NCI-H1930 (cell line): Measurements from ENCODE around the gene BACE1-AS.
"Not testable (repeated sequence)": the region's sequence is repeated elsewhere in the genome, so short reads cannot be mapped to it uniquely, and the experiment has no call there.

Experiments used
- DNase-seq, 2 experiments: peaks; one replicate each; lab custom pipeline; 2025; lab: John Stamatoyannopoulos, UW

Gene BACE1-AS

DNA sequence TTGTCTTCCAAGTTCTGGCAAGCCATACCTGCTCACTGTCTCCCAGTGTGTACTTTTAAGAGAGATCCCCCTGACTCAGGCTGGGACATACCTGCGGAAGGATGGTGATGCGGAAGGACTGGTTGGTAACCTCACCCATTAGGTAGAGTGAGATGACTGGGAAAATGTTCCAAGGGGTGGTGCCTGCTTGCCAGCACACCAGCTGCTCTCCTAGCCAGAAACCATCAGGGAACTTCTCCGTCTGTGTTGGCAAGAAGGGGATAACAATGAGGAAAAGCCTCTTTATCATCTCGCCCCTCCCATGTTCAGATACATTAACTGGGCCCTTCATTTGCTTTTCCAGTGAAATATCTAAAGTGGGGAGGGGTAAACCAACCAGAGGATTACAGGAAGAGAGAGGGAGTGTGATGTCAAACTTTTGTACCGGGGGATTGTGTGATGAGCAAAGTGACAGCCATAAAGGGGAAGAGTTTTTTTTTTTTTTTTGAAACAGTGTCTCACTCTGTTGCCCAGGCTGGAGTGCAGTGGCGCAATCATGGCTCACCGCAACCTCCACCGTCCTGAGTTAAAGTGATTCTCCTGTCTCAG, at the start of gene BACE1-AS:
TSS of gene BACE1-AS (plus strand) at position 538 of the 588 bp plus-strand sequence.
- no peak for DNase-seq

DNA sequence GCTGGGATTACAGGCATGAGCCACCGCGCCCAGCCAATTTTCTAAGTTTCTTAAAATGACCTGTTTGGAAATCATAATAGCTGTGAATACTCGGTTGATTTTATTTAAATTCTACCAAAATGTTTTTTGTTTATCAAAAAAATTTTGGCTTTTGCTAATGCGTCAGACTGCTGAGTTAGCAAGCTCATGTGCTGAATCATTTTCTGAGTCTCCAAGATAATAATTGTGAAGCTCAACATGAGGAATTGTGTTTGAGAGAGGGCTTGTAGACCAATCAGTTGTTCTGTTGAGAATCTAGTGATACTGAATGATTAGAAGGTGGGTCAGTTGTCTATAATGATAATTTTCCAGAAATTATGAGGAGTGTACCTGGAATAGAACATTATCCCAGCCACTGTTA, 42.8 kb upstream of the BACE1-AS start:
- DNase-seq, result no peak

DNA sequence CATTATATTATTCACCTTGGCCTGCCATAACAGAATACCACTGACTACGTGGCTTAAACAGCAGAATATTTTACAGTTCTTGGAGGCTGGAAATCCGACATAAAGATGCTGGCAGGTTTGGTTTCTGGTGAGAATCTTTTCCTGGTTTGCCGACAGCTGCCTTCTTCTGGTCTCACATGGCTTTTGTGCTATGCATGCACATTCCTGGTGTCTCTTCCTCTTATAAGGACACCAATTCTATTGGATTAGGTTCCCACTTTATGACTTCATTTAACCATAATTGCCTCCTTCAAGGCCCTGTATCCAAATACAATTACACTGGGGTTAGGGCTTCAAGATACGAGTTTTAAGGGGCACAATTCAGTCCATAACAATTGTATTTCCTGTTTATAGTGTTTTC, 41.6 kb upstream of the BACE1-AS start:
- no peak for DNase-seq

DNA sequence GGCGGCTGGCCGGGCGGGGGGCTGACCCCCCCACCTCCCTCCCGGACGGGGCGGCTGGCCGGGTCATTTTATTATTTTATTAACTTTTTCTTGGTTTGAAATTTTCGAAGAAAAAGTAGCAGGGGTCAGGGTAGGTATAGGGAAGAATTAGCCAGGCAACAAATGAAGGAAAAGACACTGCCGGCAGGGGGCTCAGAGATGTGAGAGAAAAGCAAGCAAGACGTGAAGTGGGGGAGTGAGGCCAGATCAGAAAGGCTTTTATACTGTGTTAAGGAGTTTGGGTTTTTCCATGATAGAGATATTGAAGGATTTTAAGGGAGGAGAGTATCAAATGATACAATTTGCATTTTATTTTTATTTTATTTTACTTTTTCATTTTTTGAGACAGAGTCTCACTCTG, 39.6 kb upstream of the BACE1-AS start:
- no peak for DNase-seq

DNA sequence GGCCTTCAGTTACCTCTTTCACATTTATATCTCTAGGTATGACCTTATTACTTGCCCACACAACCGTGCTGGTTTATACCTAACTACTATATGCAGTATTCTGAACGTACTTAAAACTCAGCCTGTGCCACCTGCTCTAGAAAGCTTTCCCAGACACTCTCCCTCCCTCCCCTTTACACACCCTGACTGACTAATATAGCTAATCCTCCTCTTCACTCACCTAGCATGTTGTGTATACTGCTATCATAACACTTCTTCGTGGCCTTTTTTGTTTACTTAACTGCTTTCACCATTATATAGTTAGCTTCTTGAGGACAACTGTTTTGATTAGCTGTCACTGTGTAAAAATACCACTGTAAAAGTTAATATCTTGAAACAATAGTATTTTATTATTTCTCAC, 35.2 kb upstream of the BACE1-AS start:
- no peak for DNase-seq

DNA sequence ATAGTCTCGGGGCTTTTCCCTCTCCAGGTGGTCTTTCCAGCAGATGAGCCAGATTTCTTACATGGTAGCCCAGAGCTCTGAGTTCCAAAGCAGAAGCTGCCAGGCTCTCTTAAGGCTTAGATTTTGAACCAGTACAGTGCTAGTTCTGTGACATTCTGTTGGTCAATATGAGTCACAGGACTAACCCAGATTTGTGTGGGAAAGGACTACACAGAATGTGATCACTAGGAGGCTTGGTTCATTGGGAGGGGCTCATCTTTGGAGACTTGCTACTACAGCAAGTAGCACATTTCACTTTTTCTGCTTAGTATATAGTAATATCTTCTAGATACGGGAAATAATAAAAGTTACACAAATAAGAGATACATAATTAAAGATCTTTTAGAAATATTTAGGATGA, 34.6 kb upstream of the BACE1-AS start:
- no peak for DNase-seq

DNA sequence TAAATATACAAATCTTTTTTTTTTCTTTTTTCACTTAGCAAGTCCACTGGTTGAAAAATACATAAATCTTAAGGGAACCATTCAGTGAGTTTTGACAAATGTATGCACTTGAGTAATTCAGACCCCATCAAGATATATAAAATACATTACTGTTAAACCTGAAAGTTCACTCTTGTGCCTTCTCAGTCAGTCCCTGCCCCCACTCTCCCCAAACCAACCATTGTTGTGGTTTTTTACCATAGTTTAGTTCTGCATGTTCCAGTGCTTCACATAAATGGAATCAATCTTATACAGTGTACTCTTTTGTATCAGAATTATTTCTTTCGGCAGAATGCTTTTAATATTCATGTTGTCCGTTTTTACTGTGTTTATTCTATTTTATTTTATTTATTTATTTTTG, 32.6 kb upstream of the BACE1-AS start:
- no peak for DNase-seq

DNA sequence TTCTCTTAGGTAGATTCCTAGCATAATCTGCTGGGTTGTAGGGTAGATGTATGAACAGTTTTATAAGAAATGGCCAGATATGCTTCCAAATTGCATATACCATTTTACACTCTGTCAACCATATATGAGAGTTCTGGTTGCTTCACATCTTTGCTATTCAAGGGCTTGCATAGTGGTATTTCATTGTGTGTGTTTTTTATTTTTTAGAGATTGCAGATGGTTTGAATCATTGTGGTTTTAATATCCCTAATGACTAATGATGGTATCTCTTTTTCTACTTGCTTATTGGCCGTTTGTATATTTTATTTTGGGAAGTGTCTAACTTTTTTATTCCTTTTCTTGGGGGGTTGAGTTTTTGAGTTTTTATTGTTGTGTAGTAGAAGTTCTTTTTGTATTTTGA, 31.7 kb upstream of the BACE1-AS start:
- no peak for DNase-seq

DNA sequence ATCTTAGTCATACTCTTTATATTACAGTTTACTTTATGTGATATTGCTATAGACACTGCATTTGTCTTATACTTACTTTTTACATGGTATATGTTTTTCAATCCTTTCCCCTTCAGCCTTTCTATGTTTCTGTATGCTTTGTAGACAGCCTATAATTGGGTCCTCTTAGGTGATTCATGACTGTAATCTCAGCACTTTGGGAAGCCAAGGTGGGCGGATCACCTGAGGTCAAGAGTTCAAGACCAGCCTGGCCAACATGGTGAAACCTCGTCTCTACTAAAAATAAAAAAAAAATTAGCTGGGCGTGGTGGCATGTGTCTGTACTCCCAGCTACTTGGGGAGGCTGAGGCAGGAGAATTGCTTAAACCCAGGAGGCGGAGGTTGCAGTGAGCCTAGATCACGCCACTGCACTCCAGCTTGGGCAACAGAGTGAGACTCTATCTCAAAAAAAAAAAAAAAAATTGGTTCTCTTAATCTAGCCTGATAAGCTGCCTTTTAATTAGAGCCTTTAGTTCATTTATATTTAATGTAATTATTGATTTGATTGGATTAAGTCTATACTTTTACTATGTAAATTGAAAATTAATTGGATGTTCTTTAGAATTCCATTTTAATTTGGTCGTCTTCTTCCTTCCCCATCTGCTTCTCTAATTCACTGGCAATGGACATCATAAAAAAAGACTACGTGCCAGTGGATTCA, 26.4 kb upstream of the BACE1-AS start:
- DNase-seq, result not testable (repeated sequence)

DNA sequence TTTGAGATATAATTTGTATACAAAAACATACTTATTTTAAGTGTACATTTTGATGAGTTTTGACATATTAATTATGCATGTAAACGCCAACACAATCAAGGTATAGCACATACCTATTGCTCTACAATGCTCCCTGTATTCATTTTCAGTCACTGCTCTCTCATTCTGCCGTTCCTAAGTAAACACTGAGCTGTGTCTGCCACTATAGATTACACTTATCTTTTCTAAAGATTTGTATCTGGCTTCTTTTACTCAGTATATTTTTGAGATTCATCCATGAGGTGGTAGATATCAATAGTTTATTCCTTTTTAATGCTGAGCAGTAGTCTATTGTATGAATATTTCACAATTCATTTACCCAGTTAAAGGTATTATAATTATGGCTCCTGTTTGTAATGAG, 25.4 kb upstream of the BACE1-AS start:
- DNase-seq, result no peak

DNA sequence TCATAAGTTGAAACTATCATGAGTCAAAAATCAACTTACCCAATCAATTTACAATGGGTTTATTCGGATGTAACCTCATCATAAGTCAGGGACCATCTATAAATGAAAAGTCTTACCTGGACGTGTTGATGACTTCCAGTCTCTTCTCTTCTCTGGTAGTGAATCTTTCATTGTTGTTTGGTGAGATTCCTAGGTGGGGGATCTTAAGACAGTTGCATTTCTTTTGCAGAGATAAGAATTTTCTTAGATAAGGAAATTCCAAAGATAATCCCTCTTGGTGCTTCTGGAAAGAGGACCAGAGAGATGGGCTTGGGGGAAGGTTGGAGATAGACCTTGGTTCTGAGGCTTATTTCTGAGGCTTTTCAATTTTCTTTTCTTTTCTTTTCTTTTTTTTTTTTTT, 21.3 kb upstream of the BACE1-AS start:
- DNase-seq, result no peak

DNA sequence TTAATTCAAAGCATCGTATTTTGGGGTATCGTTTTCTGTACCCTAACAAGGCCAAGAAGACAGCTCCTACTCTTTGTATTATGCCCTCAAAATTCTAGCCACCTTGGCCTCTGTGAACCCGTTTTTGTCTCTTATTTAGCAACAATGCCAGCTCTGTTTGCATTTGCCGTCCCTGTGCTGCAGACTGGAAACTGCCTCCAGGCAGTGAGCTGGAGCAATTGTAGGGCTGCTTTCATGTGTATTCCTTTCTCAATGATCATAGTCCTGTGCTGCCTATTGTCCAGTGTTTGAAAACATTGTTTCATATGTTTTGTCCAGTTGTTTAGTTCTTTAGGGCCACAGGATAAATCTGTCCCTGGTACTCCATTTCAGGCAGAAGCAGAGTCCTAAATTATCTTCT, 19.9 kb upstream of the BACE1-AS start:
- DNase-seq, result no peak

DNA sequence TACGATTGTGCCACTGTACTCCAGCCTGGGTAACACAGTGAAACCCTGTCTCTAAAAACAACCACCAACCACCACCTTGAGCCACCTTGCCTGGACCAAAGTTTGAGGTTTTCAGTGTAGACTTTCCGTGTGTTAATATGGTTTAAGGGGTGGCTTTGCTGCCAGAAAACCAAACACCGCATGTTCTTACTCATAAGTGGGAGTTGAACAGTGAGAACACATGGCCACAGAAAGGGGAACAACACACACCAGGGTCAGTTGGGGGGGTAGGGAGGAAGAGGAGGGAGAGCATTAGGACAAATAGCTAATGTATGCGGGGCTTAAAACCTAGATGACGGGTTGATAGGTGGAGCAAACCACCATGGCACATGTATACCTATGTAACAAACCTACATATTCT, 19.0 kb upstream of the BACE1-AS start:
- DNase-seq, result not testable (repeated sequence)

DNA sequence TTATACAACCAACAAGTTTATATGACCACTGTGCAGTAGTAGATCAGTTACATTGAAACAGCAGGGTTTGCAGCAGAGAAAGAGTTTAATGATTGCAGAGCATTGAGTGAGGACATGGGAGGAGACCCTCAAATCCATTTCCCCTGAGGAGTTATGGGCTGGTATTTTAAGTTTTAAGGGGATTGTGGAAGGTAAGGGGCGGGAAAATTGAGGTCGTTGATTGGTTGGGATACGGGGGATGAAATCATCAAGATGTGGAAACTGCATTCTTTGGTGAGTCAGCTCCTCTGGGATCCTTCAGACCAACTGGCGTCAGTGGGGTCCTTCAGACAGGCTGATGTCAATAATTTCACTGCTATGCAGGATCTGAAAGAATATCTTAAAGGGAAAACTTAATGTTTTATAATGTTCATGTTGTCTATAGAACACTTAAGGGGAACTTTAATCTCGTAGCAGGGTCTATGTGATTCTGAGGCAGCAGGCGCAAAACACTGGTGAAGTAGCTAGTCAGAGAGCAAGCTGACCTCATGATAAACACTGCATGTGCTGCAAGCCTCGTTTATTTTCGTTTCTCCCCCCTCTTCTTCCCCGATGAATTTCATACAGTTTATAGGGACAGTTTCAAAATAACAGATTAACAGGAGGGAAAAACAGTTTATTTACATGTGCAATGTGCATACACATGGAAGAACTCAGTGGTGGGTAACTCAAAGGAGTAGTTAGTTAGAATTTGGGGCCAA, 17.4 kb upstream of the BACE1-AS start:
- no peak for DNase-seq

DNA sequence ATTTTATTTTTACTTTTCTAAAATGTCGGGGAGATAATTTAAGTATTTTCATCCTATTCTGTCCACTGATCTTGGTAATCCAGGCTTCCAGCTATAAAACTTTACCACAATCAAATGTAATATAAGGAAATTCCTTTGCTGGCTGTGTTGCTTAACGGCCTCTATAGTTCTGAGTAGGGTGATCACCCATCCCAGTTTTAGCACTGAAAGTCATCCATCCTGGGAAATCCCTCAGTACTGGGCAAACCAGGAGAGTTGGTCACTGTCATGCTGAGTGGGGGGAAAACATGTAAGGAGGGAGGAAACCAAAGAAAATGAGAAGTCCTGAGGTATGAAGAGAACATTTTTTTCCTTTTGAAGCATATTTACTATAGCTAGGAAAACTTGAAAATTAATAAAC, 12.8 kb upstream of the BACE1-AS start:
- no peak for DNase-seq

DNA sequence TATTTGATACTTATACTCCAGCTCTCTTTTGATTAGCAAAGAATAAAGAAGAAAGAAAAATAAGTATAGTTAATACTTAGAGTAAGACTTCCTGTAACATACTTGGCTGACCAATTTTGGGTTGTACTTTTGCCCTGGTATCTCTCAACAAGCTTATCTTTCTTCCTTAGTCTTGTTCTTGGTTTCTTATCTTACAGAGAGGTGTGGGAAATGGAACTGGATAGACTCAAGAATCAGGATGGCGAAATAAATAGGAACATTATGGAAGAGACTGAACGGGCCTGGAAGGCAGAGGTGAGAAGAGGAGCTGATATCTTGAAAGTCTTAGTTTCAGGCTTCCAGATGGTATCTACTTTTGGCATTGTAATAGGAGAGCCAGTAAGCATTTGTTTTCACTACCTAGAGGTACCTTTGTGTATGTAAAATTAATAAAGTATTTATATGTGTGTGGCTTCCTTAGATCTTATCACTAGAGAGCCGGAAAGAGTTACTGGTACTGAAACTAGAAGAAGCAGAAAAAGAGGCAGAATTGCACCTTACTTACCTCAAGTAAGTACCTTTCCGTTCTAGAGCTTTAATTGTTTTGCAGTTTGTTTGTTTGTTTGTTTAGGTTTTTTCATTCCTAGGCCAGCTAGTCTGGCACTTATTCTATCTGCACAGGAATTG, 11.3 kb upstream of the BACE1-AS start:
- no peak for DNase-seq

DNA sequence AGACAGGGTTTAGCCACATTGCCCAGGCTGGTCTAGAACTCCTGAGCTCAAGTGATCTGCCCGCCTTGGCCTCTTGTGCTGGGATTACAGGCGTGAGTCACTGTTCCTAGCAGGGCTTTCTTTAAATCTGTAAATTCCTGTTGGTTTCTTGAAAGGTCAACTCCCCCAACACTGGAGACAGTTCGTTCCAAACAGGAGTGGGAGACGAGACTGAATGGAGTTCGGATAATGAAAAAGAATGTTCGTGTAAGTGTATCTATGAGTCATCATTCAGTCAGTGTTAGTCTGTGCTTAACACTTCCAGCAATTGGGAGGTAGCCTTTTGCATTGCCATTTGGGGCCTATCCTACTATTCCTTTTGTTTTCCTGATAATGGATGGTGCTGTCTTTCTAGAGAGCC, 10.0 kb upstream of the BACE1-AS start:
- no peak for DNase-seq

DNA sequence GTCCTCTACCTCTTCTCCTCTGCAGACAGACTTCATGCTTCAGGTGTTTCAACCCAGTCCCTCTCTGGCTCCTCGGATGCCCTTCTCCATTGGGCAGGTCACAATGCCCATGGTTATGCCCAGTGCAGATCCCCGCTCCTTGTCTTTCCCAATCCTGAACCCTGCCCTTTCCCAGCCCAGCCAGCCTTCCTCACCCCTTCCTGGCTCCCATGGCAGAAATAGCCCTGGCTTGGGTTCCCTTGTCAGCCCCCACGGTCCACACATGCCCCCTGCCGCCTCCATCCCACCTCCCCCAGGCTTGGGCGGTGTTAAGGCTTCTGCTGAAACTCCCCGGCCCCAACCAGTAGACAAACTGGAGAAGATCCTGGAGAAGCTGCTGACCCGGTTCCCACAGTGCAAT, 9.3 kb upstream of the BACE1-AS start:
- DNase-seq, result no peak

DNA sequence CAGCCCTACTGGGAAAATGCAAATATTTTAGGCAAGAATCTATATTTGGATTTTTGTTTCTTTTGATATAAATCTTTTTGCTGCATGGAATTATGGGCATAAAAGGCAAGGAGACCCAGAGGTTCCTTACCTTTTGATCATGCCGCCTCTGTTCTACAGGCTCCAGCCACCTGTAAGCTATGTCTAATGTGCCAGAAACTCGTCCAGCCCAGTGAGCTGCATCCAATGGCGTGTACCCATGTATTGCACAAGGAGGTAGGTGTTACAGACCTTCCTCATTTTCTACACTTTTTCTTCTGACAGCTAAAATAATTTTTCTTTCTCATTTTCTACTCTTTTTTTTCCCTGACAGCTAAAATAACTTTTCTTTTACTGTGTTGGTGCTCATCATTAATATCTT, 8.2 kb upstream of the BACE1-AS start:
- no peak for DNase-seq

DNA sequence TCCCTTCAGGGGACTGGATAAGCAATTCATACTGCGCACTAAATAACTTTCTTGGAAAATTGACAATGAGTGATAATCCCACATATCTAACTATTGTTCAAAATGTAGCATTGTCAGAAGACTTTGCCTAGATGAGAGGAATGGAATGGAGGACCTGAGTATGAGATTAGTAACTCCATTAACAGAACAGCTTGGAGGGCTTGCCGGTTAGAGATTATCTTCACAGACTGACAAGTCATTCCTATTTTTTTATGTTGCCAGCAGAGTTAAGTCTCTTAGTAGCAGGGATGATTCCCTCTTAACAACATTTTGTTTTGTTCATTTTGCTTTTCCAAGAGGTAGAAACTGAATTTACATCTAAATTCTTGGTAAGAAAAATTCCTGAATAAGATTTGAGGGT, 7.1 kb upstream of the BACE1-AS start:
- DNase-seq, result no peak

DNA sequence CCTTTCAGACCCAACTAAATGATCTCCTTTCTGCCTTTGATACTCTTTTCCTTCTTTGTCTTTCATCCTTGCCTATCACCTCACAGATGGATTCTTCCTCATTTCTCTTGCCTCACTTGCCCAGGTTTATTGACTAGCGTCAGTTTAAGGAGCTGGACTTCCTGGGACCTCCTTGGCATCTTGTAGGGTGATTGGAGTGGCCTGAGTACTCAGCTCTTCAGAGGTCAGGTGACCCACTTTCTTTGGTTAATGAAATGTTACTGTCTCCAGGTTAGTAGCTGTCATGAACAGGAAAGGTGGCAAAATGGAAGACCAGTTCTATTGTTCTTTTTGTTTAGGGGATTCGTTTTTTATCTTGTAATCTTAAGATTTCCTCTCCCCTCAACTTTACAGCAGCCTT, 4.6 kb upstream of the BACE1-AS start:
- DNase-seq, result no peak

DNA sequence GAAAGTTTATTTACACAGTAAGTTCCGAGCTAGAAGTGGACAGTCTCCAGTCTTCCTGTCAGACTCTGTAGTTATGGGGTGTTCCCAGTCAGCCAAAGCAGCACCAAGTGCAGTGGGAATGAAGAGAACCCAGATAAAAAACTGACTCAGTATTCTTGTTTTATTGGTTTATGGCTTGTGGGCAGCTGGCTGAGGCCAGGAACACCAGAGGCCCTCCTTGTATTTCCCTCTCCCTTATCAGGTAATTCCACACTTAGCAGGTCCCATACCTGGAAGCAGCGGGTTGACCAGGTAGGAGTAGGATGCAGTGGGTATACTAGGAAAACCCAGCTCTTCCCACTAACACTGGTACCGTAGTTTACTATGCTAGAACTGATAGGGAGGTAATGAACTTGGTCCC, 3.5 kb upstream of the BACE1-AS start:
- DNase-seq, result no peak

DNA sequence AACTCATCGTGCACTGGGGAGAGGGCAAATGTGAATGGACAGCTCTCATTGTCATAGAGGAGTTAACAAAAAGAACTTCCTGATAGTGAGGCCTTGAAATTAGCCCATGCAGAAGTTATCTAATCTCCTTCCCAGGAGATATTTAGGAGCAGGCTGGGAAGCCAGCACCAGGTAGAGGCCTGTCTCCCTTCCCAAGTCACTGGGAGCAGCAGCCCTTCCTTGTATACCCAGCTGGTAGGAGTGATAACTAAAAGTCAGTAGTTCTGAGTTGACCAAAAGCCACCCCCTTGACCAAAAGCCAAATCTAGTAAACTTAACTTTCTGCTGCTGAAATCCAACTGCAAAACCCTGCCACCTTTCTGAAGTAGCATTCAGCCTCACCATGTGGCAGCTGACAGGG, 1.4 kb upstream of the BACE1-AS start:
- no peak for DNase-seq
